Skeletal muscle satellite cell (primary cell): ENCODE results near the gene PSMD11.

ENCODE experiments used
- H3K27me3 ChIP-seq: 2 replicates; pipeline ENCODE4 v1.7.0; 2013; ENCODE audit warnings: low read length; ENCODE audit not compliant: control insufficient read depth, insufficient read depth
- H3K36me3 ChIP-seq: 2 replicates; pipeline ENCODE4 v1.7.0; 2013; ENCODE audit warnings: mild to moderate bottlenecking, control low read depth, low read length; ENCODE audit not compliant: insufficient read depth
- H3K4me1 ChIP-seq: 2 replicates; pipeline ENCODE4 v1.7.0; 2013; ENCODE audit warnings: low read length; ENCODE audit not compliant: control insufficient read depth, insufficient read depth
- H3K4me2 ChIP-seq: 2 replicates; pipeline ENCODE4 v1.7.0; 2013; ENCODE audit warnings: mild to moderate bottlenecking, low read length
- H3K4me3 ChIP-seq: 2 replicates; pipeline ENCODE4 v1.7.0; 2013; ENCODE audit warnings: low read length
- H3K9ac ChIP-seq: 2 replicates; pipeline ENCODE4 v1.7.0; 2013; ENCODE audit warnings: mild to moderate bottlenecking, low read depth, low read length, moderate library complexity
- H3K9me3 ChIP-seq: replicated peaks from 2 replicates; pipeline ENCODE4 v1.7.0; 2013; ENCODE audit warnings: mild to moderate bottlenecking, control low read depth, low read length

Gene PSMD11

GRCh38 chr17:32485261-32486110, 41.2 kb downstream of the PSMD11 start:
- peak overlapping the region; percentile 76 for H3K9ac ChIP-seq
- H3K9me3 ChIP-seq, result no peaks in the 10 kb centered on the region
- H3K27me3 ChIP-seq, result no peaks in the 10 kb centered on the region
- peak overlapping the region; percentile 84 for H3K4me3 ChIP-seq
- peaks cover 22% of the 10 kb centered on the region for H3K36me3 ChIP-seq
- H3K4me1 ChIP-seq, result peaks cover 22% of the 10 kb centered on the region
- H3K4me2 ChIP-seq, result peak overlapping the region; percentile 84

- H3K9ac ChIP-seq, result peak overlapping the region; percentile 76
- no peaks in the 10 kb centered on the region for H3K9me3 ChIP-seq
- H3K4me3 ChIP-seq, result peak overlapping the region; percentile 84
- H3K4me1 ChIP-seq, result peaks cover 22% of the 10 kb centered on the region
- peaks cover 15% of the 10 kb centered on the region for H3K36me3 ChIP-seq
- H3K27me3 ChIP-seq, result no peaks in the 10 kb centered on the region
- peak overlapping the region; percentile 84 for H3K4me2 ChIP-seq
Observed at GRCh38 chr17:32486111-32486700, 41.9 kb downstream of the PSMD11 start.

GRCh38 chr17:32486701-32487472, 42.6 kb downstream of the PSMD11 start, which contains the start of gene CDK5R1:
Gene CDK5R1 (plus strand): TSS chr17:32486993. CDS start chr17:32487621, 628 bp downstream.
- H3K4me2 ChIP-seq, result peak within 1 kb of the TSS; percentile 84
- no peaks in the 10 kb centered on the region for H3K9me3 ChIP-seq
- no peaks in the 10 kb centered on the region for H3K27me3 ChIP-seq
- H3K4me3 ChIP-seq, result peak within 1 kb of the TSS; percentile 84
- peaks cover 26% of the 10 kb centered on the region for H3K4me1 ChIP-seq
- peaks cover 12% of the 10 kb centered on the region for H3K36me3 ChIP-seq
- H3K9ac ChIP-seq, result peak within 1 kb of the TSS; percentile 76

GRCh38 chr17:32487473-32488176, 43.3 kb downstream of the PSMD11 start:
- H3K9me3 ChIP-seq, result no peaks in the 10 kb centered on the region
- H3K9ac ChIP-seq, result peak overlapping the region; percentile 74
- H3K4me1 ChIP-seq, result peaks cover 30% of the 10 kb centered on the region
- H3K4me3 ChIP-seq, result peak overlapping the region; percentile 84
- peaks cover 12% of the 10 kb centered on the region for H3K36me3 ChIP-seq
- H3K27me3 ChIP-seq, result no peaks in the 10 kb centered on the region
- peak overlapping the region; percentile 84 for H3K4me2 ChIP-seq

GRCh38 chr17:32488177-32488542, 43.9 kb downstream of the PSMD11 start:
- H3K4me2 ChIP-seq, result peak overlapping the region; percentile 84
- H3K4me3 ChIP-seq, result peak overlapping the region; percentile 84
- peaks cover 12% of the 10 kb centered on the region for H3K36me3 ChIP-seq
- H3K27me3 ChIP-seq, result no peaks in the 10 kb centered on the region
- no peak overlapping the region for H3K9ac ChIP-seq
- H3K9me3 ChIP-seq, result no peaks in the 10 kb centered on the region
- H3K4me1 ChIP-seq, result peaks cover 30% of the 10 kb centered on the region

- no peak overlapping the region for H3K4me3 ChIP-seq
- peaks cover 12% of the 10 kb centered on the region for H3K36me3 ChIP-seq
- H3K27me3 ChIP-seq, result no peaks in the 10 kb centered on the region
- H3K9me3 ChIP-seq, result no peaks in the 10 kb centered on the region
- H3K4me1 ChIP-seq, result peaks cover 30% of the 10 kb centered on the region
- H3K9ac ChIP-seq, result peak overlapping the region; percentile 0
- H3K4me2 ChIP-seq, result no peak overlapping the region
Observed at GRCh38 chr17:32488604-32489180, 44.4 kb downstream of the PSMD11 start.

- Histone ChIP-seq H3K4me2 (no peak overlapping the region), H3K36me3 (peaks cover 12% of the 10 kb centered on the region), H3K27me3 (no peaks in the 10 kb centered on the region), H3K9ac (no peak overlapping the region), H3K4me3 (no peak overlapping the region), H3K9me3 (no peaks in the 10 kb centered on the region), H3K4me1 (peaks cover 33% of the 10 kb centered on the region)
Observed at GRCh38 chr17:32489320-32490100, 45.2 kb downstream of the PSMD11 start.

GRCh38 chr17:32490101-32490482, 45.8 kb downstream of the PSMD11 start:
- Histone ChIP-seq H3K27me3 (no peaks in the 10 kb centered on the region), H3K4me3 (no peak overlapping the region), H3K36me3 (peaks cover 12% of the 10 kb centered on the region), H3K4me2 (no peak overlapping the region), H3K9ac (no peak overlapping the region), H3K9me3 (no peaks in the 10 kb centered on the region), H3K4me1 (peaks cover 39% of the 10 kb centered on the region)

GRCh38 chr17:32491371-32492263, 47.3 kb downstream of the PSMD11 start:
- no peak overlapping the region for H3K9ac ChIP-seq
- H3K9me3 ChIP-seq, result no peaks in the 10 kb centered on the region
- no peak overlapping the region for H3K4me3 ChIP-seq
- H3K27me3 ChIP-seq, result no peaks in the 10 kb centered on the region
- H3K4me1 ChIP-seq, result peaks cover 47% of the 10 kb centered on the region
- peaks cover 12% of the 10 kb centered on the region for H3K36me3 ChIP-seq
- H3K4me2 ChIP-seq, result no peak overlapping the region

GRCh38 chr17:32492264-32492589, 47.9 kb downstream of the PSMD11 start:
- Histone ChIP-seq H3K9ac (no peak overlapping the region), H3K9me3 (no peaks in the 10 kb centered on the region), H3K4me3 (no peak overlapping the region), H3K4me1 (peaks cover 53% of the 10 kb centered on the region), H3K4me2 (no peak overlapping the region), H3K27me3 (no peaks in the 10 kb centered on the region), H3K36me3 (peaks cover 12% of the 10 kb centered on the region)
